Stimulated activated naive CD8-positive, alpha-beta T cell treated with anti-CD3 and anti-CD28 coated beads, Interleukin-15, amount 100 ng/mL, for 72 hours (primary cell): ENCODE data around the gene SUN1.

Experiments
- ATAC-seq: fragments of 150-1000 bp; cut with Tn5 transposase; 2 replicates; pipeline ENCODE4 v1.10.0; 2021; ENCODE audit warnings: mild to moderate bottlenecking, moderate library complexity
- DNase-seq, 2 donors: peaks; one replicate each; pipeline ENCODE4 v3.0.0; 2021 to 2022
- H3K27ac Mint-ChIP-seq, 2 donors: one replicate each; pipeline ENCODE4 v1.8.0; 2022; ENCODE audit warnings: mild to moderate bottlenecking in 2 of 2, mixed read lengths in 2 of 2, moderate library complexity in 2 of 2
- H3K27me3 Mint-ChIP-seq: one replicate; pipeline ENCODE4 v1.8.0; 2022; ENCODE audit warnings: mixed read lengths
- H3K4me1 Mint-ChIP-seq: one replicate; pipeline ENCODE4 v1.8.0; 2022; ENCODE audit warnings: mild to moderate bottlenecking, mixed read lengths
- H3K4me3 Mint-ChIP-seq, 2 donors: one replicate each; pipeline ENCODE4 v1.8.0; 2022; ENCODE audit warnings: mild to moderate bottlenecking in 2 of 2, mixed read lengths in 2 of 2, moderate library complexity in 1 of 2
- H3K9me3 Mint-ChIP-seq, 2 donors: one replicate each; pipeline ENCODE4 v1.8.0; 2022; ENCODE audit warnings: mixed read lengths in 2 of 2

SUN1 gene

DNA sequence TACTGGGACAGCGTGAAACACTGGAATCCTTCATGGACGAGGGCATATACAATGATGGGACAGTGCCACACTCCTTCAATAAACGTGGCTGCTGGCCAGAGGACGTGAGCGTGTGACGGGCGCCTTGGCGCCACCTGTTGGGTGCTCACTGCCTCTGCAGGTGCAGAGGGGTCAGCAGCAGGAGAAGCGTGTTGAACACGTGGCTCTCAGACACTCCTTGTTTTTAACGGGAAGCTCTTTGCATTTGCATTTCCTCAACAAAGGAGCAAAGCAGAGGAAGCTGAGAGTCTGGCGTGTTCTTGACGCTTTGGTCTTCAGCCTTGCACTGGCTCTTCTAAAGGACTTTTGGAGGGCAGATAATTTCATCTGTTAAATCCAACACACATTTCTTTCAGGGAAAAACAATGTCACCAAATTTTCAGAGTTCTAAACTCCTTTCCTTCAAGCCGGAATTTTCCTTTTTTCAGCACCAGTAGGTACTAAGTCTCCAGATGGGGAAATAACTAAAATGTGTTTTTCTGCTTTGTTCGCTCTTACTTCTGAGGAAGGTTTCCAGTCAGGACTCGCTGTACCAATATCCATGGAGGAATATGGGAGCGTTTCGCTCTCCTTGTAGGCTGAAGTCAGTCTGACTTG is 41.2 kb downstream of the SUN1 start:
- no peaks in the 10 kb centered on the region for H3K9me3 Mint-ChIP-seq
- H3K27ac Mint-ChIP-seq, result no peak overlapping the region
- H3K27me3 Mint-ChIP-seq, result no peaks in the 10 kb centered on the region
- ATAC-seq, result peak; percentile 28
- peak; percentile 64 to 74 for DNase-seq
- H3K4me3 Mint-ChIP-seq, result no peak overlapping the region
- peaks cover 28% of the 10 kb centered on the region for H3K4me1 Mint-ChIP-seq

DNA sequence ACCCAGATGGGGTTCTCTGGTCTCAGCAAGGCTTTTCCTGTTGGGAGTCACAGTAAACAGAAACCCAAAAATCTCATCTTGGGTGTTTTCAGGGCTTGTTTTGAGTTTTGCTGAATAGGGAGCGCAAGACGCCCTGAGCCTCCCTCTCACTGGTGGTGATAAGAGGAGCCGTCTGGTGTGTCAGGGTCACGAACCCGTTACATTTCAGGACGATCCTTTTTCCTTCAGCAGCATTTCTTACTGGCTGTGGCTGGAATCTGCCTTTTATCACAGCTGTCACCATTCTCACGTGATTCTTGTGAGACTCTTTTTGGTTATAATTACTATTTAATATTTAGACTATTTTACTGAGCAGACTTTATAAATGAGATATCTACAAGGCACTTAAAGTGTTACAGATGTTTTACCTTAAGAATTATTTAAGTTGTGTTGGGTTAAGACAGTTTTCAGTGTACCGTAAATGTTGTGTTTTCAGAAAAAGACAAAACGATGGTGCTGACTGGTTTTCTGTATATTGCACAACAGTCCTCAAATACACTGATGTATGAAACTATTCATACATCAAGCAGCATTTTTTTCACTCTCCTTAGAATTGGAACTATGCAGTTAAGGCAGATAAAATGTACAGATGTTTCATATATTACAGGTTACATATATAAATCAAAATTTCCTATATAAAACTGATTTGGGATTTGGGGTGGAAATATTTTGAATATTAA is 41.9 kb downstream of the SUN1 start:
- DNase-seq (no peak), ATAC-seq (no peak)
- Mint-ChIP-seq H3K27me3 (no peaks in the 10 kb centered on the region), H3K27ac (no peak overlapping the region), H3K4me3 (no peak overlapping the region), H3K4me1 (peaks cover 32% of the 10 kb centered on the region), H3K9me3 (no peaks in the 10 kb centered on the region)

DNA sequence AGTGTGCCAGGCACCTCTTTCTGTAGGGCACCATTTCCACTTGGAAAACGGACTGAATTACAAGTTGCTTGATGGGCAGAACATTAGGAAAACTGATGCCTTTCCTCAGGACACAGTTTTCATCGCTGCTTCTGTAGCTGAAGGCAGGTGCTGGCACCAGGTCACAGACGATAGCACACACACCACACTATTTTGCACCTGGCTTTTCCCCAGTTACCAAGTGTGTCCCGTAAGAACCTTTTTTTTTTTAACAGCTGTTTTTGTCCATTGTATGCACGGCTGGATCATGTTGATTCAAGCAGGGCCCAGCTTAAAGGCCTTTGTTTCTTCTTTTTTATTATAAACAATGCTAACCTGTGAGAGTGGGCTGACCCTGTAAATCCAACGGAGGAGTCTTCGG is 42.8 kb downstream of the SUN1 start:
- no peaks in the 10 kb centered on the region for H3K9me3 Mint-ChIP-seq
- no peak overlapping the region for H3K4me3 Mint-ChIP-seq

DNA sequence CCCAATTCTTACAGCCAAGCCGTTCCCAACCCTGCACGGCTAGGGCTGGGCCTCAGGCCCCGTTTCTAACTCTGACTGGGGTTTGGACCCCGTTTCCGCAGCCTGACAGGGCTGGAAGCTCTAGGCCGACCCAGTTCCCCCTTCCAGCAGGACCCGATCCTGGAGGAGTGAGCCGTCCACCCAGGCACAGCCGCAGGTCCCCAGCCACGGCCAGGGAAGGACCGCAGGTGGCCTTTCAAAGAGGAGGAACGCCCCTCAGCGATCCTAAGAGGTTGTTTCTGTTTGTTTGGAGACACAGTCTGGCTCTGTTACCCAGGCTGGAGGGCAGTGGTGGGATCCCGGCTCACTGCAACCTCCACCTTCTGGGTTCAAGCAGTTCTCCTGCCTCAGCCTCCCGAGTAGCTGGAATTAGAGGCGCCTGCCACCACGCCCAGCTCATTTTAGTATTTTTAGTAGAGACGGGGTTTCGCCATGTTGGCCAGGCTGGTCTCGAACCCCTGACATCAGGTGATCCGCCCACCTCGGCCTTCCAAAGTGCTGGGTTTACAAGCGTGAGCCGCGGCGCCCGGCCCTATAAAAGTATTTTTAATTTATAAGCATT is 43.3 kb downstream of the SUN1 start:
- Mint-ChIP-seq H3K4me1 (peaks cover 33% of the 10 kb centered on the region), H3K4me3 (peak overlapping the region; percentile 6 to 10), H3K27me3 (no peaks in the 10 kb centered on the region), H3K9me3 (no peaks in the 10 kb centered on the region), H3K27ac (peak overlapping the region in 1 of 2 donors; percentile 71)
- ATAC-seq (no peak), DNase-seq (no peak)

More for the DNA sequence above, 42.8 kb downstream of the SUN1 start:
- ATAC-seq, result no peak
- Mint-ChIP-seq H3K27ac (no peak overlapping the region), H3K27me3 (no peaks in the 10 kb centered on the region), H3K4me1 (peaks cover 33% of the 10 kb centered on the region)
- DNase-seq, result no peak

DNA sequence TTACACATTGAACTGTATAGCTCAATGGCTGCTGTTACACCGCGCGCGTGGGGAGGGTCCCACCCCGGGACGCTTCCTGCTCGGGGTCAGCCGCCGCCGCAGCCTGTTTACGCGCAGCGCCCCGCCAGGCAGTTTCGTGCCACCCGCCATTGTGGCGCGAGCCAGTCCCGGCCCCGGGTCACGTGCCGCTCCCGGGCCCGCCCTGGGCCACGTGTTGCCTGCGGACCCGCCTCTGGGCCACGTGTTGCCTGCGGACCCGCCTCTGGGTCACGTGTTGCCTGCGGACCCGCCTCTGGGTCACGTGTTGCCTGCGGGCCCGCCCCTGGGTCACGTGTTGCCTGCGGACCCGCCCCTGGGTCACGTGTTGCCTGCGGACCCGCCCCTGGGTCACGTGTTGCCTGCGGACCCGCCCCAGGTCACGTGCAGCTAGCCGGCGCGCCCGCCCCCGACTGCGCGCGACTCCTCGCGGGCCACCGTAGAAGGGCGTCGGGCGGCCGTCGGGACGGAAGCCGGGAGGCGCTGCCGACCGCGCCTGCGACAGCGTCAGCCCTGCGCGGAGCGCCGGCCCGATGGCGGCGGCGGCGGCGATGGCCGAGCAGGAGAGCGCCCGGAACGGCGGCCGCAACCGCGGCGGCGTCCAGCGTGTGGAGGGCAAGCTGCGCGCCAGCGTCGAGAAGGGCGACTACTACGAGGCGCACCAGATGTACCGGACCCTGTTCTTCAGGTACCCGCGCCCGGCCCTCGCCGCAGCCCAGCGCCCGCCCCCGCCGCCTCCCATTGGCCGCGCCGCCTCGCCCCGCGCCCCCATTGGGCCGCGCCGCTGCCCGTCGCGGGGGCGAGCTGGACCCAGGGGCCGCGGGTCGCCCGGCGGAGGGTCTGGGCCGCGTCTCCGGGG is 44.0 kb downstream of the SUN1 start, which contains the start of gene GET4:
GET4 (plus strand) TSS at position 478 of the 895 bp plus-strand sequence; CDS start at position 570, 92 bp downstream.
- Mint-ChIP-seq H3K27me3 (no peaks in the 10 kb centered on the region), H3K27ac (peak within 1 kb of the TSS; percentile 96 to 97), H3K4me3 (peak within 1 kb of the TSS; percentile 89 to 98), H3K4me1 (peaks cover 33% of the 10 kb centered on the region), H3K9me3 (no peaks in the 10 kb centered on the region)
- DNase-seq, result peak; percentile 98 to 99
- peak; percentile 87 for ATAC-seq

DNA sequence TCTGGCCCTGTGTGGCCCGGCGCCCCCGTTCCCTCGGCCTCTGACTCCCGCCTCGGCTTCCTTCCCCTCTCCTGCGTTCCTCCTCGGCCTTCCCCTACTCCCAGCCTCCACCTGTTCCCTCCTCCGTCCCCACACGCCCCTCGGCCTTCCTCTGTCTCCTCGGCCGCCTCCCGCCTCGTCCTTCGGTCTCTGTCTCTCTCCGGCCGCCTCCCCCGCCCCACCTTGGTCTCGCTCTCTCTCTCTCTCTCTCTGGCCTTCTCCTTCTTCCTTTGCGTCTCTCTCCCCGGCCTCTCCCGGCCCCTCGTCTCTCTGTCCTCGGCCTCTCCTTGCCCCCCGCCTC is 44.7 kb downstream of the SUN1 start:
- peak overlapping the region; percentile 96 to 97 for H3K27ac Mint-ChIP-seq
- no peak for DNase-seq
- H3K9me3 Mint-ChIP-seq, result no peaks in the 10 kb centered on the region
- peak; percentile 36 for ATAC-seq
- peak overlapping the region; percentile 89 to 98 for H3K4me3 Mint-ChIP-seq
- H3K4me1 Mint-ChIP-seq, result peaks cover 36% of the 10 kb centered on the region
- no peaks in the 10 kb centered on the region for H3K27me3 Mint-ChIP-seq

DNA sequence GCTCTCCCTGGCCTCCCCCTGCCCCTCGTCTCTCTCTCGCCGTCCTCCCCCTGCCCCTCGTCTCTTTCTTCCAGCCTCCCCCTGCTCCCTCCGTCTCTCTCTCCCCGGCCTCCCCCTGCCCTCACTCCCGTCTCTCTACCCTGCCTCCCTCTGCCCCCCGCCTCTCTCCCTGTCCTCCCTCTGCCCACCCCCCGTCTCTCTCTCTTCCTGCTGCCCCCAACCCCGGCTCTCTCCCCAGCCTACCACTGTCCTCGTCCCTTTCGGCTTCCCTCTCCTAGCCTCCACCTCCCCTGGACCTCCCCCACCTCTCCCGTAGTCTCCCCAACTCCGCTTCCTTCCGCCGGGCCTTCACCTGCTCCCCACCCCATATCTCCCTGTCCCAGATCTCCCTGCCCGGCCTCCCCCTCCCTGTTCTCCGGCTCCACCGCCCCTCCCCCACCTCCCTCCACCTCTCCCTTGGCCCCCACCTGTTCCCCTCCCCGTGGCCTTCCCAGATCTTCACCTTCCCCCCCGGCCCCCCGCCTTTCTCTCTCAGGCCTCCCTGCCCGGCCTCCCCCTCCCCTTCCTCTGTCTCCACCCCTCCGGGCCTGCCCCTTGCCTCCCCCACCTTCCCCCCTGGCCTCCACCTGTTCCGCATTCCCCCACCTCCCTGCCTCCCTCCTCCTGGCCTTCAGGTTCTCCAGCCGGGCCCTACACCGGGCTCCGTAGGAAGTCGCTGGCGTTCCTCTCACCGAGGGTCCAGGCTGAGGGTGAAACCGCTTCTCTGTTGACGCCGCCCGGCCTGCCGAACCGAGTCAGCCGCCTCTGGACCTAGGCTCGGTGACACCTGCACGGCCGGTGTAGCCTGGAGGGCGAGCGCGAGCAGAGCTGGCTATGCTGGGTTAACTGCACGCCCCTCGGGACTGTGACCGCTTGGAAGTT is 45.3 kb downstream of the SUN1 start:
- ATAC-seq (no peak), DNase-seq (no peak)
- H3K4me1 Mint-ChIP-seq, result peaks cover 40% of the 10 kb centered on the region
- H3K27me3 Mint-ChIP-seq, result no peaks in the 10 kb centered on the region
- H3K4me3 Mint-ChIP-seq, result peak overlapping the region; percentile 89 to 98
- peak overlapping the region; percentile 96 to 97 for H3K27ac Mint-ChIP-seq
- no peaks in the 10 kb centered on the region for H3K9me3 Mint-ChIP-seq

DNA sequence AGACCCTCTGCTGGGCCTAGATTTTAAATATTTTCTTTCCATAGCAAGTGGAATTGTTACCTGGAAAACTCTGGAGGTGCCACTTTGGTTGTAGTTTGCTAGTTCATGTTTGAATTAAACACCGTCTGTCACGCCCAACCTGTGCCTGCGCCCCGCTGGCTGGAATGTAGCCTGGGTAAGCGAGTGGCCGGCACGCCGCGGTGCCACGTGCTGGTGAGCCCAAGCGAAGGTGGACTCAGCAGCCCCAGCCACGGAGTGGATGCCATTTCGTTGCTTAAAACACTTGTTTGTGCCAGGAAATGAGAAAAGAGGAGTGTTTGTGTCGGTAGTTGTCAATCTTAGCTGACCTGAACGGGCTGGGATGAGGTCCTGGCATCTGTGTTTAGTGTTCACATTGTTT is 46.8 kb downstream of the SUN1 start:
- Mint-ChIP-seq H3K27ac (no peak overlapping the region), H3K9me3 (no peaks in the 10 kb centered on the region), H3K27me3 (no peaks in the 10 kb centered on the region), H3K4me3 (no peak overlapping the region), H3K4me1 (peaks cover 37% of the 10 kb centered on the region)
- no peak for DNase-seq
- ATAC-seq, result no peak

DNA sequence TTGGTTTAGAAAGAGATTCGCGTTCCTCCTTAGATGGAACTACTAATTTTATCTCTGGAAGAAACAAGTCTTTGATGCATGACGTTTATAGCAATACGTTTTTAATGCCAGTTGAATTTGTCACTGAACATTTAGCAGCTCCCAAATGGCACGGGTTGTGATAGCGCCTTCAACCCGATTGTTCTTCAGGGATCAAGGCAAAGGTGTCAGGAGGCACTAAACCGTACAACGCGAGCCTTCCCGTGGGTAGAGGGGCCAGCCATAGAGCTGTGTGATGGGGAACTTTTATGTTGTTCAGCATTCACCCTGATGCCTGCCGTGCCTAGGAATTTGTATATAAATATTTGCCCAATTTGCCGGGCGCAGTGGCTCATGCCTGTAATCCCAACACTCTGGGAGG is 47.4 kb downstream of the SUN1 start:
- Mint-ChIP-seq H3K27ac (no peak overlapping the region), H3K27me3 (no peaks in the 10 kb centered on the region), H3K9me3 (no peaks in the 10 kb centered on the region), H3K4me1 (peaks cover 39% of the 10 kb centered on the region), H3K4me3 (no peak overlapping the region)
- DNase-seq (no peak), ATAC-seq (no peak)

DNA sequence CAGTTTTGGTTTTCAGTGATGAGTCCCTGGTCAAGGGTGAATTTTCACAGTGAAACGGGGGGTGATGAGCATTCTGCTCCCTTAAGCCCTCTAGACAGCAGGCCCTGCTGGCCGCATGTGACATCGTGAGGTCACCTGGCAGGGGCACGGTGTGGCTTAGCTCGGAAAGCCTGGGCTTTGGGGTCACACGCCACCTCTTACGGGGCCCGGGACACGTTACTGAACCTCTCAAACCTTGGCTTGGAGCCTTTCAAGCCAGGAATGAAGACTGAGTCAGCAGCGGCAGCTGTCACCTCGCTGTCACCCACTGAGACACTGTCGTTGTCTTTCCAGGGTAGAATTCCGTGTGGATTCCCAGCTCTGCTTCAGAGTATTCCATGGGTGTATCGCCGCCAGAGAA is 48.2 kb downstream of the SUN1 start:
- H3K4me3 Mint-ChIP-seq, result no peak overlapping the region
- peaks cover 46% of the 10 kb centered on the region for H3K4me1 Mint-ChIP-seq
- H3K27ac Mint-ChIP-seq, result no peak overlapping the region
- no peak for ATAC-seq
- H3K9me3 Mint-ChIP-seq, result no peaks in the 10 kb centered on the region
- H3K27me3 Mint-ChIP-seq, result no peaks in the 10 kb centered on the region
- DNase-seq, result no peak

DNA sequence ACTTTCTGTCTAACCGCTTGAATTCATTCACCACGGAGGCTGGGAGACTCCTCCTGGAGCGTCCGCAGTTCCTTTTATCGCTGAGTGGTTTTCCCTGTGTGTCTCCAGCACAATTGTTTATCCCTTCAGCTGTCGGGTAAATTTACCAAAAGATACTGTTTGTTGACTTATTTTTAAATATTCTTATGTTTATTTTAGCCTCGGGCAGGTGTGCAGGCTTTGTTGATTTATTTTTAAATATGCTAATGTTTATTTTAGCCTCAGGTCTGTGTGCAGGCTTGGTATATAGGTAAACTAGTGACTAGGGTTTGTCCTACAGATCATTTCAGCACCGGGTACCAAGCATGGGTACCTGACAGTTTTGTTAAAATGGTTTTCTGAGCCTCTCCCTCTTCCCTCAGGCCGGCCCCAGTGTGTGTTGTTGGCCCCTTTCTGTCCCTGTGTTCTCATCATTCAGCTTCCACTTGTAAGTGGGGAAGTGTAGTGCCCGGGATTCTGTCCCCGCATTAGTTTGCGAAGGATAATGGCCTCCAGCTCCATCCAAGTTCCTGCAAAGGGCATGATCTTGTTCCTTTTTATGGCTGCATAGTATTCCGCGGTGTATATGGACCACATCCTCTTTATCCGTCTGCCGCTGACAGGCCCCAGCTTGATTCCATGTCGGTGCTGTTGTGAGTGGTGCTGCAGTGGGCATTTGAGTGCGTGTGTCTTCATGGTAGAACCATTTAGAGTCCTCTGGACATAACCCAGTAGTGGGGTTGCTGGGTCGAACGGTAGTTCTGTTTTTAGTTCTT is 49.4 kb downstream of the SUN1 start:
- H3K4me1 Mint-ChIP-seq, result peaks cover 46% of the 10 kb centered on the region
- ATAC-seq, result no peak
- no peaks in the 10 kb centered on the region for H3K9me3 Mint-ChIP-seq
- no peaks in the 10 kb centered on the region for H3K27me3 Mint-ChIP-seq
- no peak overlapping the region for H3K27ac Mint-ChIP-seq
- H3K4me3 Mint-ChIP-seq, result no peak overlapping the region
- no peak for DNase-seq

DNA sequence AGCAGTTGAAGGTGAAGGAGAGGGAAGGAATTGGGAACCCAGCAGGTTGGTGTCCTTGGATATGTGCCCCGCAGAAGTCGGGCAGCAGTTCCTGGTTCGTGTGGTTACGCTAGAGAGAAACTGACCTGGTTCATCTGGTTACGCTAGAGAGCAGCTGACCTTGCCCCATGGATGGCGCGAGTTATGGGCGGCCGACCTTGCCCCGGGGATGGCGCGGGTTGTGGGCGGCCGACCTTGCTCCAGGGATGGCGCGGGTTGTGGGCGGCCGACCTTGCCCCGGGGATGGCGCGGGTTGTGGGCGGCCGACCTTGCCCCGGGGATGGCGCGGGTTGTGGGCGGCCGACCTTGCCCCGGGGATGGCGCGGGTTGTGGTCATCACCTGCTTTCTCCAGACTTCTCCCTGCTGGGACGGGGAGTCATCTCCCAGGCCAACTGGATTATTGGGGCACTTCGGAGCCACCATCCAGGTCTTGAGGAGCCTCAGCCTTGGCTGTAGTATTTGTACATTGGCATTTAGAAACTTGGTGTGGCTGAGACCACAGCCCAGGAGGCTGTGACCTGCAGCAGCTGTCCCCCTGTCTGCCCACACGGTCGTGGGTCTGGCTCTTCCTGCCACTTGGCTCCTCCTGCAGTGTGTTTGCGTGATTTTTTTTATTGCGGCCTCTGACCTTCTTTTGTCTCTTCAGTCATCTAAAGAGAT is 50.2 kb downstream of the SUN1 start:
- ATAC-seq, result no peak
- H3K9me3 Mint-ChIP-seq, result no peaks in the 10 kb centered on the region
- H3K4me3 Mint-ChIP-seq, result no peak overlapping the region
- no peak for DNase-seq
- H3K4me1 Mint-ChIP-seq, result peaks cover 46% of the 10 kb centered on the region
- H3K27ac Mint-ChIP-seq, result peak overlapping the region in 1 of 2 donors; percentile 78
- H3K27me3 Mint-ChIP-seq, result no peaks in the 10 kb centered on the region

DNA sequence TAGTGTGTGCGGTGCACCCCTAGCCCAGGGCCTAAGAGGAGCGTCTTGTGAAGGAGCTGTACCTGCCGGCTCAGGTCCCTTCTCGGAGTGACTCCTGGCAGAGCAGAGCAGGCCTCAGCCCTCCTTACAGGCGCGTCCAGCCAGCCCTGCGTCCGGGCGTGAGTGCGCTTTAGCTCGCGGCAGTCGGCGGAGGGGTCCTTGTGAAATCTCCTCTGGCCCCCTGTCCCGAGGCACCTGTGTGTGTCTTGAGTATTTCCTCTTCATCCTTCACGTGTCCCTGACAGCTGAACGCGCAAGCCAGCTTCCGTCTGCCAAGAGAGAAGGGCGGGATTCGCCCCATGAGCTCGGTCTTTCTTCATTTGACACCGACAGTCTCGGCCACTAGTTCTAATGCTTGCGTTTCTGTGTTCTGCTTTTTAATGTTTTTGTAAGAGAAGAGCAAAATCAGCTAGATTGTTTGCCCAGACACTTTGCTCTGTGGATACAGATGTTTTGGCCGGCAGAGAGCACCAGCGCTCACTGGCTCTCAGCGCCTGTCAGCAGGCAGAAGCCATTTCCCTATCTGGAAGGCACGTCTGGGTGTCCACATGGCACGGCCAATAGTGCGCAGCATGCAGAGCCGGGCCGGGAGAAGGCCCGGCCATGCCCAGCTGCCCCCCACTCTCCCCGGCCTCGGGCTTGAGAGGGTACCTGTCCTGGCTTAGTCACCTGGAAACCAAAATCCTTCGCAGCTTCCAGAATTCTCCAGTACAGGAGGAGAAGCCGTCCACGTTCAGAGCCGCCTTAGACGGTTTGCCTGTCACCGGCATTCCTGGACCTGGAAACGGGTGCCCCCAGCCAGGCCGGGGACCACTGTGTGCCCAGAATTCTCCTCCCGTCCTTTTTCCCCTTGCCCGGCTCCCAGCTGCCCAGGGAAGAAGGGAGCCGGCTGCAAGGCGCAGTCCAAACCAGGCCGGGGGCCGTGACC is 51.1 kb downstream of the SUN1 start:
- no peak overlapping the region for H3K4me3 Mint-ChIP-seq
- H3K4me1 Mint-ChIP-seq, result peaks cover 40% of the 10 kb centered on the region
- peak overlapping the region in 1 of 2 donors; percentile 63 for H3K27ac Mint-ChIP-seq
- H3K9me3 Mint-ChIP-seq, result no peaks in the 10 kb centered on the region
- no peak for DNase-seq
- H3K27me3 Mint-ChIP-seq, result no peaks in the 10 kb centered on the region
- no peak for ATAC-seq
